Neutrophil (primary cell): ENCODE data around the gene SMIM7.
A peak's percentile ranks its signal among the peaks of the same experiment; 100 is the strongest.

ENCODE experiments used
- H3K27ac ChIP-seq: fragments of 200-600 bp; sonication (generic); 2 replicates; pipeline ENCODE4 v1.5.1; 2016; ENCODE audit warnings: mild to moderate bottlenecking, moderate library complexity
- H3K27me3 ChIP-seq: fragments of 200-600 bp; sonication (generic); 2 replicates; pipeline ENCODE4 v1.6.0; 2016; ENCODE audit warnings: mild to moderate bottlenecking
- H3K36me3 ChIP-seq: fragments of 200-600 bp; sonication (generic); 2 replicates; pipeline ENCODE4 v1.5.1; 2017
- H3K4me1 ChIP-seq, 2 experiments: fragments of 200-600 bp in 1 of 2; sonication (generic) in 1 of 2; 1 replicate in 1 of 2; 2 replicates in 1 of 2; pipeline versions ENCODE4 v1.5.1 to v1.6.1; 2013 to 2016; ENCODE audit warnings: low read depth in 1 of 2, low read length in 1 of 2, mild to moderate bottlenecking in 1 of 2, moderate library complexity in 1 of 2; ENCODE audit not compliant: control insufficient read depth in 1 of 2, insufficient read depth in 1 of 2
- H3K4me3 ChIP-seq, 2 experiments: fragments of 200-600 bp in 1 of 2; sonication (generic) in 1 of 2; 1 replicate in 1 of 2; 2 replicates in 1 of 2; pipeline ENCODE4 v1.5.1; 2013 to 2016; ENCODE audit warnings: low read depth in 1 of 2, low read length in 1 of 2, mild to moderate bottlenecking in 1 of 2, moderate library complexity in 1 of 2
- H3K9me3 ChIP-seq: fragments of 200-600 bp; sonication (generic); 2 replicates; pipeline ENCODE4 v1.5.1; 2016
- CTCF ChIP-seq: fragments of 200-600 bp; sonication (generic); IDR thresholded peaks from 2 replicates; pipeline ENCODE4 v1.5.1; 2016; ENCODE audit warnings: antibody characterized with exemption

SMIM7 gene

GRCh38 chr19:16609511-16610200 lies 50.3 kb downstream of the SMIM7 start:
- no peaks in the 10 kb centered on the region for H3K36me3 ChIP-seq
- no peak overlapping the region for H3K27ac ChIP-seq
- H3K4me3 ChIP-seq: no peak overlapping the region
- no peaks in the 10 kb centered on the region for H3K9me3 ChIP-seq
- H3K27me3 ChIP-seq: no peaks in the 10 kb centered on the region
- TF ChIP-seq CTCF: no peak
- H3K4me1 ChIP-seq: peaks cover 54 to 59% of the 10 kb centered on the region in 2 experiments

GRCh38 chr19:16608290-16608739 lies 51.6 kb downstream of the SMIM7 start:
- H3K4me1 ChIP-seq: peaks cover 40 to 46% of the 10 kb centered on the region in 2 experiments
- no peaks in the 10 kb centered on the region for H3K9me3 ChIP-seq
- no peaks in the 10 kb centered on the region for H3K27me3 ChIP-seq
- H3K27ac ChIP-seq: peak overlapping the region; percentile 59
- TF ChIP-seq CTCF: no peak
- no peaks in the 10 kb centered on the region for H3K36me3 ChIP-seq
- H3K4me3 ChIP-seq: no peak overlapping the region

- TF ChIP-seq CTCF: no peak
- Histone ChIP-seq H3K36me3 (no peaks in the 10 kb centered on the region), H3K9me3 (no peaks in the 10 kb centered on the region), H3K27me3 (no peaks in the 10 kb centered on the region), H3K4me1 (peaks cover 35 to 41% of the 10 kb centered on the region in 2 experiments), H3K4me3 (no peak overlapping the region), H3K27ac (peak overlapping the region; percentile 59)
Measured at GRCh38 chr19:16607819-16608218, 52.1 kb downstream of the SMIM7 start.

- TF ChIP-seq CTCF: no peak
- H3K27me3 ChIP-seq: no peaks in the 10 kb centered on the region
- H3K27ac ChIP-seq: no peak overlapping the region
- no peaks in the 10 kb centered on the region for H3K36me3 ChIP-seq
- no peak overlapping the region for H3K4me3 ChIP-seq
- H3K9me3 ChIP-seq: no peaks in the 10 kb centered on the region
- peaks cover 13 to 18% of the 10 kb centered on the region in 2 experiments for H3K4me1 ChIP-seq
Measured at GRCh38 chr19:16605553-16605994, 54.4 kb downstream of the SMIM7 start.

GRCh38 chr19:16605115-16605514 lies 54.8 kb downstream of the SMIM7 start:
- H3K27me3 ChIP-seq: no peaks in the 10 kb centered on the region
- no peaks in the 10 kb centered on the region for H3K36me3 ChIP-seq
- H3K4me1 ChIP-seq: peaks cover 11 to 17% of the 10 kb centered on the region in 2 experiments
- H3K27ac ChIP-seq: no peak overlapping the region
- no peak overlapping the region for H3K4me3 ChIP-seq
- no peak for TF ChIP-seq CTCF
- H3K9me3 ChIP-seq: no peaks in the 10 kb centered on the region
